WTC11 (cell line): ENCODE data around the gene NFIA. TPM values are rescaled to one million over a fixed set of nuclear protein-coding genes. Genes with fewer than 3 reads are reported as not detected.

Experiments
- ATAC-seq: fragments of 200-7000 bp; cut with Tn5 transposase; 2 replicates; pipeline ENCODE4 v1.10.0; 2021; ENCODE audit warnings: mild to moderate bottlenecking, moderate library complexity
- CTCF ChIA-PET: fragments of 300-600 bp; sonication (Branson Sonifier 250); formaldehyde crosslinking; loops from one replicate; lab custom pipeline; 2021; ENCODE audit warnings: antibody characterized with exemption; lab: Charles Lee
- POLR2A ChIA-PET: fragments of 350-600 bp; sonication (Branson Sonifier 250); formaldehyde crosslinking; loops from one replicate; lab custom pipeline; 2021; ENCODE audit warnings: antibody characterized with exemption; lab: Charles Lee
- DNase-seq: peaks from one replicate; pipeline ENCODE4 v3.0.0; 2021; ENCODE audit warnings: low spot score
- H3K27ac Mint-ChIP-seq: 2 replicates; pipeline ENCODE4 v1.8.0; 2021; ENCODE audit warnings: mixed read lengths
- H3K27me3 Mint-ChIP-seq: 2 replicates; pipeline ENCODE4 v1.8.0; 2021; ENCODE audit warnings: low read depth, mild to moderate bottlenecking, moderate library complexity, mixed read lengths
- H3K36me3 Mint-ChIP-seq: 2 replicates; pipeline ENCODE4 v1.8.0; 2021; ENCODE audit warnings: mixed read lengths
- H3K4me1 Mint-ChIP-seq: 2 replicates; pipeline ENCODE4 v1.8.0; 2022; ENCODE audit warnings: mixed read lengths
- H3K4me3 Mint-ChIP-seq: 2 replicates; pipeline ENCODE4 v1.8.0; 2021; ENCODE audit warnings: mild to moderate bottlenecking, moderate library complexity, mixed read lengths
- H3K9me3 Mint-ChIP-seq: 2 replicates; pipeline ENCODE4 v1.8.0; 2021; ENCODE audit warnings: mixed read lengths
- ATF3 ChIP-seq: sonication (generic); formaldehyde crosslinking; conservative IDR thresholded peaks from 2 replicates; pipeline ENCODE4 v1.8.1; 2022; ENCODE audit warnings: mild to moderate bottlenecking, missing genetic modification reagents
- CBFB ChIP-seq: sonication (generic); formaldehyde crosslinking; IDR thresholded peaks from 2 replicates; pipeline ENCODE4 v1.8.1; 2022; ENCODE audit warnings: mild to moderate bottlenecking, low read depth, missing genetic modification reagents
- ELF4 ChIP-seq: sonication (generic); formaldehyde crosslinking; IDR thresholded peaks from 2 replicates; pipeline ENCODE4 v1.8.1; 2022; ENCODE audit warnings: low read depth, mild to moderate bottlenecking, moderate library complexity, missing genetic modification reagents
- FOXK1 ChIP-seq: sonication (generic); formaldehyde crosslinking; IDR thresholded peaks from 2 replicates; pipeline ENCODE4 v1.8.0; 2022; ENCODE audit warnings: mild to moderate bottlenecking, moderate library complexity, missing genetic modification reagents
- HMGA2 ChIP-seq: fragments of 250-450 bp; sonication (Bioruptor Pico); IDR thresholded peaks from 2 replicates; pipeline ENCODE4 v1.4.0; 2021; ENCODE audit warnings: mild to moderate bottlenecking, moderate library complexity
- KAT7 ChIP-seq: sonication (generic); formaldehyde crosslinking; IDR thresholded peaks from 2 replicates; pipeline ENCODE4 v1.8.1; 2023; ENCODE audit warnings: missing genetic modification reagents, mild to moderate bottlenecking, borderline replicate concordance
- NFYB ChIP-seq: sonication (generic); formaldehyde crosslinking; conservative IDR thresholded peaks from 2 replicates; pipeline ENCODE4 v1.8.0; 2022; ENCODE audit warnings: low read depth, missing genetic modification reagents
- NR2C2 ChIP-seq: sonication (generic); formaldehyde crosslinking; IDR thresholded peaks from 2 replicates; pipeline ENCODE4 v1.8.0; 2022; ENCODE audit warnings: mild to moderate bottlenecking, missing genetic modification reagents
- RORB ChIP-seq: fragments of 250-450 bp; sonication (Bioruptor Pico); IDR thresholded peaks from 2 replicates; pipeline ENCODE4 v1.9.0; 2021; ENCODE audit warnings: mild to moderate bottlenecking
- TCF7 ChIP-seq: sonication (generic); formaldehyde crosslinking; IDR thresholded peaks from 2 replicates; pipeline ENCODE4 v1.8.0; 2022; ENCODE audit warnings: mild to moderate bottlenecking, low read depth, missing genetic modification reagents, moderate library complexity
- ZBTB21 ChIP-seq: sonication (generic); formaldehyde crosslinking; IDR thresholded peaks from 2 replicates; pipeline ENCODE4 v1.8.1; 2023; ENCODE audit warnings: mild to moderate bottlenecking, missing genetic modification reagents, borderline replicate concordance
- ZMAT4 ChIP-seq: fragments of 250-450 bp; sonication (Bioruptor Pico); IDR thresholded peaks from 2 replicates; pipeline ENCODE4 v1.9.0; 2021; ENCODE audit warnings: mild to moderate bottlenecking
- ZNF121 ChIP-seq: sonication (generic); formaldehyde crosslinking; IDR thresholded peaks from 2 replicates; pipeline ENCODE4 v1.8.0; 2023; ENCODE audit warnings: missing genetic modification reagents
- ZNF263 ChIP-seq: sonication (generic); formaldehyde crosslinking; IDR thresholded peaks from 2 replicates; pipeline ENCODE4 v1.8.1; 2022; ENCODE audit warnings: low read depth, mild to moderate bottlenecking, moderate library complexity, missing genetic modification reagents
- ZNF423 ChIP-seq: fragments of 250-450 bp; sonication (Bioruptor Pico); IDR thresholded peaks from 2 replicates; pipeline ENCODE4 v2.1.2; 2022; ENCODE audit warnings: mild to moderate bottlenecking, moderate library complexity
- ZNF425 ChIP-seq: fragments of 250-450 bp; sonication (Bioruptor Pico); conservative IDR thresholded peaks from 2 replicates; pipeline ENCODE4 v1.9.0; 2021; ENCODE audit warnings: mild to moderate bottlenecking
- ZNF671 ChIP-seq: fragments of 250-450 bp; sonication (Bioruptor Pico); IDR thresholded peaks from 2 replicates; pipeline ENCODE4 v1.8.0; 2021; ENCODE audit warnings: mild to moderate bottlenecking
- total RNA-seq: library from RNA; stranded (reverse); gene quantifications from 3 replicates; pipeline ENCODE4 v1.2.3, GENCODE V29; 2021
- TF ChIP-seq, protein P1 (sequence below): sonication (generic); formaldehyde crosslinking; IDR thresholded peaks from 2 replicates; pipeline ENCODE4 v1.8.0; 2022; ENCODE audit warnings: missing genetic modification reagents
- TF ChIP-seq, protein P2 (sequence below): sonication (generic); formaldehyde crosslinking; IDR thresholded peaks from 2 replicates; pipeline ENCODE4 v1.8.1; 2022; ENCODE audit warnings: low read depth, missing genetic modification reagents, borderline replicate concordance
- TF ChIP-seq, protein P3 (sequence below): sonication (generic); formaldehyde crosslinking; IDR thresholded peaks from 2 replicates; pipeline ENCODE4 v1.8.1; 2022; ENCODE audit warnings: mild to moderate bottlenecking, moderate library complexity, missing genetic modification reagents
- TF ChIP-seq, protein P4 (sequence below): sonication (generic); formaldehyde crosslinking; IDR thresholded peaks from 2 replicates; pipeline ENCODE4 v1.8.1; 2023; ENCODE audit warnings: mild to moderate bottlenecking, missing genetic modification reagents, borderline replicate concordance

NFIA gene
- total RNA-seq, 1 experiment from 2014 or later: 16.7 TPM

DNA sequence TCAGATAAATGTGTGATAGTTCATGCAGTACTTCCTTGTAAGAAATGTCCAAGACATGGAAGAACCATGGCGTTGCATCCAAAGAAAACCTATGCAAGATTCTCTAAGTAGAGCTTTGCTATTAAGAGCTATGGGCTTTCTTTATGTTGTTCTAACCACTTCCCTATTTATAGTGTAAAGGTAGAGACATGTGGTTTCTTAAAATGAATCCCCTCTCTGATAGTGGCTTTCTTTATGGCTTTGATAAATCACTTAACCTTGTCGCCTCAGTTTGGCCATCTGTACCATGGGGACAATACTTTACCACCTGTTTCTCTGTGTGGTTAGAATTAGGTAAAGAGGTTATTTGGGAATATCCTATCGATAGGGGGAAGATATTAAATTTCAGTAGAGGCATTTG is 305.5 kb downstream of the NFIA start:
- 0 out of 2 replicates have a peak, but pooled peaks cover 3% of the 10 kb centered on the region for H3K4me1 Mint-ChIP-seq
- ATAC-seq (no peak), DNase-seq (no peak)
- no peak for TF ChIP-seq ATF3 (CRISPR knock-in tag)
- TF ChIP-seq TCF7 (CRISPR knock-in tag): no peak
- TF ChIP-seq, protein P1, sequence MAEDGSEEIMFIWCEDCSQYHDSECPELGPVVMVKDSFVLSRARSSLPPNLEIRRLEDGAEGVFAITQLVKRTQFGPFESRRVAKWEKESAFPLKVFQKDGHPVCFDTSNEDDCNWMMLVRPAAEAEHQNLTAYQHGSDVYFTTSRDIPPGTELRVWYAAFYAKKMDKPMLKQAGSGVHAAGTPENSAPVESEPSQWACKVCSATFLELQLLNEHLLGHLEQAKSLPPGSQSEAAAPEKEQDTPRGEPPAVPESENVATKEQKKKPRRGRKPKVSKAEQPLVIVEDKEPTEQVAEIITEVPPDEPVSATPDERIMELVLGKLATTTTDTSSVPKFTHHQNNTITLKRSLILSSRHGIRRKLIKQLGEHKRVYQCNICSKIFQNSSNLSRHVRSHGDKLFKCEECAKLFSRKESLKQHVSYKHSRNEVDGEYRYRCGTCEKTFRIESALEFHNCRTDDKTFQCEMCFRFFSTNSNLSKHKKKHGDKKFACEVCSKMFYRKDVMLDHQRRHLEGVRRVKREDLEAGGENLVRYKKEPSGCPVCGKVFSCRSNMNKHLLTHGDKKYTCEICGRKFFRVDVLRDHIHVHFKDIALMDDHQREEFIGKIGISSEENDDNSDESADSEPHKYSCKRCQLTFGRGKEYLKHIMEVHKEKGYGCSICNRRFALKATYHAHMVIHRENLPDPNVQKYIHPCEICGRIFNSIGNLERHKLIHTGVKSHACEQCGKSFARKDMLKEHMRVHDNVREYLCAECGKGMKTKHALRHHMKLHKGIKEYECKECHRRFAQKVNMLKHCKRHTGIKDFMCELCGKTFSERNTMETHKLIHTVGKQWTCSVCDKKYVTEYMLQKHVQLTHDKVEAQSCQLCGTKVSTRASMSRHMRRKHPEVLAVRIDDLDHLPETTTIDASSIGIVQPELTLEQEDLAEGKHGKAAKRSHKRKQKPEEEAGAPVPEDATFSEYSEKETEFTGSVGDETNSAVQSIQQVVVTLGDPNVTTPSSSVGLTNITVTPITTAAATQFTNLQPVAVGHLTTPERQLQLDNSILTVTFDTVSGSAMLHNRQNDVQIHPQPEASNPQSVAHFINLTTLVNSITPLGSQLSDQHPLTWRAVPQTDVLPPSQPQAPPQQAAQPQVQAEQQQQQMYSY (CRISPR knock-in tag): no peak
- CTCF ChIA-PET: no interaction called here
- POLR2A ChIA-PET: no interaction called here
- H3K27me3 Mint-ChIP-seq: peaks cover 26% of the 10 kb centered on the region
- peaks cover 35% of the 10 kb centered on the region for H3K36me3 Mint-ChIP-seq
- H3K9me3 Mint-ChIP-seq: peaks cover 20% of the 10 kb centered on the region
- no peak overlapping the region for H3K27ac Mint-ChIP-seq
- no peak overlapping the region for H3K4me3 Mint-ChIP-seq

DNA sequence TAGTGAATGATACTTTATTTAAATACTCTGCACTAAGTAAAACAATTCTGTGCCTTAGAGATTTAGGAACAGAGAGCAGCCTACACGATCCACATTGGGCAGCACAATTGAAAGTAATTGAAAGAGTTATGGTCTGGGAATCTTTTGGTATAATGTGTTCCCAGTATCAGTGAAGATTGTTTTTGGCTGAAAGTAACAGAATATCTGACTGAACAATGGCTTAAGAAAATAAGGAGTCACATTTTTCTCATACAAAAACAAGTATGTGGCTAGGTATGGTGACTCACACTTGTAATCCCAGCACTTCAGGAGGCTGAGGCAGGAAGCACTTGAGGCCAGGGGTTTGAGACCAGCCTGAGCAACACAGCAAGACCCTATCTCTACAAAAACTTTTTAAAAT is 306.2 kb downstream of the NFIA start:
- H3K36me3 Mint-ChIP-seq: peaks cover 35% of the 10 kb centered on the region
- DNase-seq (no peak), ATAC-seq (no peak)
- no peak overlapping the region for H3K27ac Mint-ChIP-seq
- H3K9me3 Mint-ChIP-seq: peaks cover 20% of the 10 kb centered on the region
- H3K27me3 Mint-ChIP-seq: peaks cover 28% of the 10 kb centered on the region
- 0 out of 2 replicates have a peak, but pooled peaks cover 3% of the 10 kb centered on the region for H3K4me1 Mint-ChIP-seq
- ChIA-PET CTCF (no interaction called here), POLR2A (no interaction called here)
- TF ChIP-seq ZNF423 (CRISPR knock-in tag) (no peak), ZNF425 (CRISPR knock-in tag) (no peak), NR2C2 (CRISPR knock-in tag) (no peak), NFYB (CRISPR knock-in tag) (no peak), FOXK1 (CRISPR knock-in tag) (no peak), CBFB (CRISPR knock-in tag) (no peak), KAT7 (CRISPR knock-in tag) (no peak), ZMAT4 (CRISPR knock-in tag) (no peak), HMGA2 (CRISPR knock-in tag) (no peak), ELF4 (CRISPR knock-in tag) (no peak), ZNF121 (CRISPR knock-in tag) (no peak), ZNF671 (CRISPR knock-in tag) (no peak), ZBTB21 (CRISPR knock-in tag) (no peak), ATF3 (CRISPR knock-in tag) (no peak), RORB (CRISPR knock-in tag) (no peak), ZNF263 (CRISPR knock-in tag) (no peak)
- TF ChIP-seq, protein P2, sequence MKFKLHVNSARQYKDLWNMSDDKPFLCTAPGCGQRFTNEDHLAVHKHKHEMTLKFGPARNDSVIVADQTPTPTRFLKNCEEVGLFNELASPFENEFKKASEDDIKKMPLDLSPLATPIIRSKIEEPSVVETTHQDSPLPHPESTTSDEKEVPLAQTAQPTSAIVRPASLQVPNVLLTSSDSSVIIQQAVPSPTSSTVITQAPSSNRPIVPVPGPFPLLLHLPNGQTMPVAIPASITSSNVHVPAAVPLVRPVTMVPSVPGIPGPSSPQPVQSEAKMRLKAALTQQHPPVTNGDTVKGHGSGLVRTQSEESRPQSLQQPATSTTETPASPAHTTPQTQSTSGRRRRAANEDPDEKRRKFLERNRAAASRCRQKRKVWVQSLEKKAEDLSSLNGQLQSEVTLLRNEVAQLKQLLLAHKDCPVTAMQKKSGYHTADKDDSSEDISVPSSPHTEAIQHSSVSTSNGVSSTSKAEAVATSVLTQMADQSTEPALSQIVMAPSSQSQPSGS (CRISPR knock-in tag): no peak
- TF ChIP-seq, protein P3, sequence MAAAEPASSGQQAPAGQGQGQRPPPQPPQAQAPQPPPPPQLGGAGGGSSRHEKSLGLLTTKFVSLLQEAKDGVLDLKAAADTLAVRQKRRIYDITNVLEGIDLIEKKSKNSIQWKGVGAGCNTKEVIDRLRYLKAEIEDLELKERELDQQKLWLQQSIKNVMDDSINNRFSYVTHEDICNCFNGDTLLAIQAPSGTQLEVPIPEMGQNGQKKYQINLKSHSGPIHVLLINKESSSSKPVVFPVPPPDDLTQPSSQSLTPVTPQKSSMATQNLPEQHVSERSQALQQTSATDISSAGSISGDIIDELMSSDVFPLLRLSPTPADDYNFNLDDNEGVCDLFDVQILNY (CRISPR knock-in tag): no peak
- TF ChIP-seq, protein P4, sequence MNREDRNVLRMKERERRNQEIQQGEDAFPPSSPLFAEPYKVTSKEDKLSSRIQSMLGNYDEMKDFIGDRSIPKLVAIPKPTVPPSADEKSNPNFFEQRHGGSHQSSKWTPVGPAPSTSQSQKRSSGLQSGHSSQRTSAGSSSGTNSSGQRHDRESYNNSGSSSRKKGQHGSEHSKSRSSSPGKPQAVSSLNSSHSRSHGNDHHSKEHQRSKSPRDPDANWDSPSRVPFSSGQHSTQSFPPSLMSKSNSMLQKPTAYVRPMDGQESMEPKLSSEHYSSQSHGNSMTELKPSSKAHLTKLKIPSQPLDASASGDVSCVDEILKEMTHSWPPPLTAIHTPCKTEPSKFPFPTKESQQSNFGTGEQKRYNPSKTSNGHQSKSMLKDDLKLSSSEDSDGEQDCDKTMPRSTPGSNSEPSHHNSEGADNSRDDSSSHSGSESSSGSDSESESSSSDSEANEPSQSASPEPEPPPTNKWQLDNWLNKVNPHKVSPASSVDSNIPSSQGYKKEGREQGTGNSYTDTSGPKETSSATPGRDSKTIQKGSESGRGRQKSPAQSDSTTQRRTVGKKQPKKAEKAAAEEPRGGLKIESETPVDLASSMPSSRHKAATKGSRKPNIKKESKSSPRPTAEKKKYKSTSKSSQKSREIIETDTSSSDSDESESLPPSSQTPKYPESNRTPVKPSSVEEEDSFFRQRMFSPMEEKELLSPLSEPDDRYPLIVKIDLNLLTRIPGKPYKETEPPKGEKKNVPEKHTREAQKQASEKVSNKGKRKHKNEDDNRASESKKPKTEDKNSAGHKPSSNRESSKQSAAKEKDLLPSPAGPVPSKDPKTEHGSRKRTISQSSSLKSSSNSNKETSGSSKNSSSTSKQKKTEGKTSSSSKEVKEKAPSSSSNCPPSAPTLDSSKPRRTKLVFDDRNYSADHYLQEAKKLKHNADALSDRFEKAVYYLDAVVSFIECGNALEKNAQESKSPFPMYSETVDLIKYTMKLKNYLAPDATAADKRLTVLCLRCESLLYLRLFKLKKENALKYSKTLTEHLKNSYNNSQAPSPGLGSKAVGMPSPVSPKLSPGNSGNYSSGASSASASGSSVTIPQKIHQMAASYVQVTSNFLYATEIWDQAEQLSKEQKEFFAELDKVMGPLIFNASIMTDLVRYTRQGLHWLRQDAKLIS: no peak
- no peak overlapping the region for H3K4me3 Mint-ChIP-seq
